ENCODE measurements around the gene BEND4.
"Not testable (repeated sequence)": the region's sequence is repeated elsewhere in the genome, so short reads cannot be mapped to it uniquely, and the experiment has no call there.

The BEND4 gene

DNA sequence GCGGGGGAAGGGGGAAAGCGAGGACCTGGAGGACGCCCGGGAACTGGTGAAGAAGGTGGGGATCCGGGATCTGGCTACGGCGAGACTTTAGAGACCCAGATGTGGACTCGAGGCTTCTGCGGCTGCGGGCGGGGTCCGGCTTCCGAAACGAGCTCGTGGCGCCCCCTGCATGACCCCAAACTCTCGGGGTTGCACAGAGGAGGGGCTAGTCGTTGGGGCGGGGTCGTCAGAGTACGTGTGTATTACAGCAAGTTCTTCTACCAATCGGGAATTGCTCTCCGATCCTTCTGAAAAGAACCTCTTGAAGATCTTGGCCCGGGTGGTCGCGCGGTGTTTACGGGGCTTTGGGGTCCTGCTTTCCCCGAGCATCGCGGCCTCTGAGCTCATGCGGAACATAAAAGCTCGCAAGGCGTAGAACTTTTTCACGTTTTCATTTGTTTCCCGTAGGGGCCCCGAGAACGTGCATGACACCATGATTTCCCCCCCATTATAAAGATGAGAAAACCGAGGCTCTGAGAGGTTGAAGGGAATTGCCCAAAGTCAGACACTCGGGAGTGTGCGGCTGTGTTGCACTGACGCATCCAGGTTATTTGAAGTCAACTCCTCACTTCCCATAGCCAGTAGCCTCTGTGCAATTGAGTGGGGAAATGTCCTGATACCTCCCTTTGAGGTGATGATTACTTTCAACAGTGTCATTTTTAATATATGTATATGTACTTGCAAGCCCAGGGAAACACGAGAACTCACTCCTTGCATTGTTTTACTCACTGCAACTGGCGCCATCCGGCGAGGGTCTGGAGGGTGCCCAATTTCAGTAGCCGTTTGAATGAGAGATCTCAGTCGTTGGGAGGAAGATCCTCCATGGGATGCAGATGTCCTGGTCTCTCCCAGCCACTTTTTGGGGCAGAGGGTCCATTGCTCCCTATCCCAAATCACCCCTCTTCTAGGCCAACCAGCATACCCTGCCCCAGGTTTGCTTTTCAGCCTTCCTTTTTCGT lies at the start of gene BEND4:
Gene BEND4, minus strand, starts transcription at position 149 of the 998 bp plus-strand sequence. CDS start 512 bp downstream, outside the sequence.
- DNase-seq: no peak

DNA sequence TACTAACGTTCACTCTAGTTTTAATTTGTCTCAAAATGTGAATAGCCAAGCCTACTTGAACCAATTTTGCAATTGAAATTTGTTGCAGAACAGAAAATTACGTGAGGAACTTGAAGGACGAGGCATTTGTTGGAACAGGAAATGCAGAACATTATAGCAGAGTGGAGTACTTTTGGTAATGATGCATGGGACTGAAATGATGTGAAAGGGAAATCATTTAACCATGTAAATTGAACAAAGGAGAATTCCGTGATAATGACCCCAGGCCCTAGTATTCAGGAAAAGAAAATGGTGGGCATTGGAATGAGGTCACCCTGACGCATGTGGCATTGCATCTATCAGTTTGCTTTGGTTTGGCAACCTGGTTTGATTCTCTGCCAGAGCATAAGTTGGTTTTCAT lies 44.9 kb upstream of the BEND4 start:
- DNase-seq: no peak

DNA sequence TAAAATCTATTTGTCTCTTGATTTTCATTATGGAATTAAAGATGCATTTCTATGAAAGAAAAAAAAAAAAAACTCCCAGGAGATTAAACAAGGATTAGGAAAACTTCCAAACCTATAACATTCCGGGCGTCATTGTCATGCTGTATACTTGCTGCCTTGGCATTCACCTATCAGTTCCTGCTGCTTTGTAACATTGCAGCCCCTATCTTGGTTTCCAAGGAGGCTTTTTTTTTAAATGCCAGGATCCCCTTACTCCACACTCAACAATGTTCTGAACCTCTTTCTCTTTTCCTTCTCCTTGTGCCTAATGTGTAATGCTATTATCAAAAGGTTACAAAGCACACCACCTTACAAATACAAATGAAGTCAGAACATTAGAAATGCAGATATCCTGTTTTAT lies 20.5 kb upstream of the BEND4 start:
- DNase-seq: no peak

DNA sequence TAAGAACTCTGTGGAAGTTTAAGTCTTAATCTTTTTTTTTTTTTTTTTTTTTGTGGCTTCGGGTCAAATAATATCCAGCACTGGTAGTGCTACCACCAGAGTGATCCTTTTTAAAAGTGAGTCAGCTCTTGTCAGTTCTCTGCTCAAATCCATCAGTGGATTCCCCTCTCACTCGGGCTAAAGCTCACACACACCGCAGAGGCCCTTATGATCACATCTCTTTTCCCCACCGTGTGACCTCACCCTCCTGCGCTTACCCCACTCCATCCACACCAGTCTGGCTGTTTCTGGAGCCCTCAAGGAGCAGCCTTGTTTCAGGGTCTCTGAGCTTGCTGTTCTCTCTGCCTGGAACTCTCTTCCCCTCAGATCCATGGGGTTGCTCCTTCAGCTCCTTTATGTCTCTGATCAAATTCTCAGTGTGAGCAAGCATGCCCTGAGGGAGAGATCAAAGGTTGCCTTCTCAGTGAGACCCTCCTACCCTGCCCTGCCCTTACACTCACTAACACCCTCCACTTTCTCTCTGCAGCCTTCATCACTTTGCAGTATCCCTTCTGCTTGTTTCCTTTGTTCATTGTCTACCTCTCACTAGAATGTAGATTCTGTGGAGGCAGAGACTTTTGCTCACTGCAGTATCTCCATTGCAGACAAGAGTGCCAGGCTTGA lies 19.8 kb upstream of the BEND4 start:
- no peak for DNase-seq

DNA sequence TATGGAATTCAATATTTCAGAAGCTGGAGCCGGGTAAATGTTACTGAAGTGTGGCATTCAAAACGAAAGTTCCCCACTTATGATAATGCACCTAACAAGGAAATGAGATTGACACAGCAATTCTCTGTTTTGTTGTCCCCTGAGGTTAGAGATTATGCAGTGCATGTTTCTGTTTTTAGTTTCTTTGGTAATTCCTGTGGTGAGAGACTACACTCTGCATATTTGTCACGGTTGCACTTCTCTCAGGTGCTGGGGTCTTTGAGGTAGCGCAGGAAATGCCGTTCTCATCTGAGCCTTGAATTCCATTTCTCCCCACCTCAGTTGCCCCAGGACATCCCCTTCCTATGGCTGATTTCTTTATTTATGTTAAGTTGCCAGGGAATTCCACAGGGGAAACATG lies 15.3 kb upstream of the BEND4 start:
- DNase-seq: no peak

DNA sequence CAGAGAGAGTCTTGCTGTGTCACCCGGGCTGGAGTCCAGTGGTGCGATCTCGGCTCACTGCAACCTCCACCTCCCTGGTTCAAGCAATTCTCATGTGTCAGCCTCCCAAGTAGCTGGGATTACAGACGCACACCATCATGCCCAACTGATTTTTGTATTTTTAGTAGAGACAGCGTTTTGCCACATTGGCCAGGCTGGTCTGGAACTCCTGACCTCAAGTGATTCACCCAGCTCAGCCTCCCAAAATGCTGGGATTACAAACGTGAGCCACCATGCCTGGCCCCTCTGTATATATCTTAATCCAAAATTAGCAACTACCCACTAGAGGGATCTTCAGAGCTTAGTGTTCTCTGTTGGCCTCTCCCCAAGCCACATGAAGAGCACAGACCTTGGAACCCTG lies 13.7 kb upstream of the BEND4 start:
- DNase-seq: not testable (repeated sequence)

DNA sequence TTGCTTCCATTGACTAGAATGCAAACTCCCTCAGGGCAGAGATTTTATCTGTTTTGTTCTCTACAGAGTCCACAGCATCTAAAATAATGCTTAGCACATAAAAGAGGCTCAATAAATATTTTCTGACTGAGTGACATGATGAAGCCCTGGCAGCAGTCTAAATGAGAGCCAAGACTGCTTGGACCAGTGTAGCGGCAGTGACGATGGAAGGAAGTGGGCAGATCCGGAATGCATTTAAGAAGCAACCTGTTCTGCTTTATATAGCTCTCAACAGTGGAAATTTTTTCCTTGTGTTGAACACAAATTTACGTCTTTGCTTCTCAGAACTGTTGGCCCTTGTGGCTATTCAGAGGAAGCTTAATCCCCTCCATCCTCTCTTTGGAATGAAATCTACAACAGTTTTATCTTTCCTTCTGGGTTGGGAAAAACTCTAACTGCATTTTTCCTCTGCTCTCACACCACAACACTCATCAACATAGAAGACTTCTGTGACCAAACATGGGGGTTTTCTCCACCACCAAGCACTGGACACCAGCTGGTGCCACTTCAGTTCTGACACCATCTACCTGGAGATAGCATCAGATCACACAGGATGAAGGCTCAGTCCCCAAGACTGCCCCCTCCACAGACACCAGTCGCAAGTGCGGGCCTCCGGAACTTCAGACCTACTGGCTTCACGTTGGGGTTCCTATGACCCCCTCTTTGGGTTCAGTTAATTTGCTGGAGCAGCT lies 7.0 kb upstream of the BEND4 start:
- no peak for DNase-seq

DNA sequence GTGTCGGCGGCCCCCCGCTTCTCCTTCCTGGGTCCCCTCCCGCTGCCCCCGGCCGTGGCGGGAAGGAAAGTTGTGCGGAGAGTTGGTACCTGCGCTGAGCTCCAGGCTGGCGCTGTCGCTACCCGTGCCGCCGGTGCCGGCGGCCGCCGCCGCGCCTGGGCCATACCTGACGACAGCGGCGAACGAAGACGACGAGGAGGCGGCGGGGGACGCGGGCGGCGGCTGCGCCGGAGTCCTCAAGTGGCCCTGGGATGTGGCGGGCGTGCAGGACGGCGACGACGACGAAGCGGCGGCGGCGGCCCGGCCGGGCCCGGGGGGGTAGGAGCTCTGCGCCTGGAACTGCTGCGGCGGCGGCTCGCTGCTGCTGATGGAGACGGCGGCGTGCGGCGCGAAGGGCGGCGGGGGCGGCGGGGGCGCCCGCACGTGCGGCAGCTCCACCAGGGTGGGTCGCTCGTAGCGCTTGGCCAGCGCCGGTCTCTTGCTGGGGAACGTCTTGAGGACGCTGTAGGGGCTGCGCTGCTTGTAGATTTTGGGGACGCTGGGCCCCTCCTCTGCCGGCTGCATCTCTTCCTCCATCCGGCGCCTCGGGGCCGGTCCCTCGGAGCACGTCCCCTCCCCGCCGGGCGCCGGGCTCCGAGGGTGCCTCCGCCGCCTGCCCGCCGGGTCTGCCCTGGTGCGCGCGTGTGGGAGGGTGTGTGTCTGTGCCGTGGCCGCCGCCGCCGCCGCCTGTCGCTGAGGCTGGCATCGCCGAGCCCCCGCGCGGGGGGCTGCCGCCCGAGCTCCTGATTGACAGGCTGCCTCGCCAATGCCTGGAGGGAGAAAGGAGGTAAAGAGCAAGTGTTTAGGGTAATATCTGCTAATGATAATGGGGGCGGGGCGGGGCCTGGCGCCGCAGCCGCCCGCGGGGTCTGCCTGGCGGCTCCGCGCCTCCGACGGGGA lies 618 bp downstream of the BEND4 start:
- DNase-seq: no peak

DNA sequence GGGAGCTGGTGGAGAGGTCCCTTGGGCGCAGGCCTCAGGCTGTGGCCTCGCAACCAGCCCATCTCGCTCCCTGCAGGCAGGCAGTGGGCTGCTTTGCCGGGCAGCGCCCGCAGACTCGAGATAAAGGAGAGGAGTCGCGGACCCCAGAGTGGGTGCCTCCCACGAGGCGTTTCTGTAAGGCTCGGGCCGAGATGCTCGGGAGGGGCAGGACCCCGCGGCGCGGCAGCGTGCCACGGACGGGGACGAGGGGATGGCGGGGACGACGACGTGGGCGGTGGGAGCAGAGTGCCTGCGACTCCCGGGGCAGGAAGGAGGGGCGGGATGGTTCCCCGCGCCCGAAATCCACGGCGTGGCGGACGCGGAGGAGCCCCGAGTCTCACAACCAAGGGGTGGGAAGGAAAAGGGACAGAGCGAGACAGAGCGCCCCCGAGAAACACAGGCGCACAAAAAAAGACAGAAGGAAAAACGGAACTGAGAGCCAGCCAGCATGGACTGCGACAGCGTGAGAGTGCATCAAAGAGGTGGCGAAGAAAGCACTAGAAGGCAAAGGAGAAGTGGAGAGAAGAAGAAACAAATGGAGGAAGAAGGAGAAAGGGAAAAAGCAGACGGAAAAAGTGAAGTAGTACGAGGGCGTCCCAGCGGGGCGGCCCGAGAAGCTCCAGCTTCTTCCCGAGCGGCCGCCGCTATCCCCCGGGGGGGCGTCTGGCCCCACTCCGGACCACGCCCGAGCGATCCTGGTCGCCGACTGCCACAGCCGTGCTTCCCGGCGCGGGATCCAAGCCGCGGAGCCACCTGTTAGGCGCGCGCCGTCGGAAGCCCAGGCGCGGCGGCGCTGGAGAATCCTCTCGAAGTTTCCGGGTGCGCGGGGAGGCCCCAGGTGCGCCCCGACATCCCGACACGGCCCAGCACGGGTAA lies 1.5 kb downstream of the BEND4 start:
- DNase-seq: no peak

DNA sequence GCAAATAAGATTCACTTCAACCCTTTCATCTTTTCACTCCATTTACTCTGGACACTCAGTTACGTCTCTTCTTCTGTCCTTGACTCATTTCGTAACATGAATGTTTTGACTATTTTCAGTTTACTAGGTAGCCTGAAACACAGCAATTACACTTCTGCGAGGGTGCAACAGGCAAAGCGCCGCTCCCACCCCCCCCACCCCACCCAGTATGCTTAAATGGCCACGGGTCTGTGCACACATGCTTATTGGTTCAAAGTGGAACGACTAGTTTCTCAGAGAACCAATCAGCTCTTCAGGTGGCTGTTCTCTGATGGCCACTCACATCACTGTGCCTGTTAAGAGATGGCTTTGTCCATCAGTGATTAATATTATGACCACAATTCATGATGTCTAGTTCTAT lies 3.5 kb downstream of the BEND4 start:
- no peak for DNase-seq

DNA sequence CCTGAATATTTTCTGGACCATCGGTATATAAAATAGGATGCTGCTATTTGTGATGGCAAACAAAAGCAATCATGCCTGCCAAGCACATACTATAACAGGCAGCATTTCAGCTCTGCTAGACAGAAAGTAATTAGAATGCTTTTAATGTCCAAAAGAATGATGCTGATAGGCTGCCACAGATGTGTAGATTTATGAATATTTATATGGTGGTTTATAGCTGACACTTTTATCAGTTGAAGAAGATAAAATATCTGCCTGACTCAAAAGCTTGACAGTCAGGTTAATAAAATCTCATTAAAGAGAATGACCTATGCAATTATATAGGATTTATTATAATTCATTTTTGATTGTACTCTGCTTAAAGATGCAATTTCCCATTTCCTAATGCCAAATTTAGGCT lies 4.0 kb downstream of the BEND4 start:
- no peak for DNase-seq

DNA sequence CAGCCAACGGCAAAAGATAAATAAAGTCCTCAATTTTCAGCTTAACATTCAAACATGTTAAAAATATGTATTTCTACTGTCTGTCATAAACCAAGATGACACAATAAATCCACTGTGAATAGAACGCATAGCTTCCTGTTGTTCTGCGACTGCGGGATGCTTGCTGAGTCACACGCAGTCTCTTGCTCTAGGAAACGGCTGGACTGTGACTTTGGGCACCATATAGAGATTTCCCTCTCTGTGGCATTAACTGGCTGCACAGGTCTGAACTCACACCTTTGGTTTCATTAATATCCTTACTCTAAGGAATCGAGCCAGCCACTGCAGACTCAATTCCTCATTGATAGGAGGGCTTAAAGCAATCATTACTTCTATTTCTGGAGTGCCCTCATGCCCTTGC lies 8.4 kb downstream of the BEND4 start:
- DNase-seq: no peak

DNA sequence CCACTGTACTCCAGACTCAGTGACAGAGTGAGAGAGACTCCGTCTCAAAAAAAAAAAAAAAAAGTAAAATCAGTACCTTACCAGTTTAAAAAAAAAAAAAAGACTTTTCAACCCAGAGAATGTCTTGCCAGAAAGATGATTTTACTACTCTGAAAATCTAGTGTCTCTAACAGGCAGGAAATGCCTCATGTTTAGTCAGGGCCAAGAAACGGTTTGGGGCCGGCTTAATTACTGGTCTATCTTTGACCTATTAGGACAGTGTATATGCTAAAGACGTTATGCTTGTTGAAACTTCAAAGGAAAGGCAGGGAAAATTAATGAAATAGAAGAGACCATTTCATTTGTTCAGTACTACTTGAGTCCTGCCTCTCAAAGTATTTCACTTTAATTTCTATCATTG lies 9.9 kb downstream of the BEND4 start:
- no peak for DNase-seq

DNA sequence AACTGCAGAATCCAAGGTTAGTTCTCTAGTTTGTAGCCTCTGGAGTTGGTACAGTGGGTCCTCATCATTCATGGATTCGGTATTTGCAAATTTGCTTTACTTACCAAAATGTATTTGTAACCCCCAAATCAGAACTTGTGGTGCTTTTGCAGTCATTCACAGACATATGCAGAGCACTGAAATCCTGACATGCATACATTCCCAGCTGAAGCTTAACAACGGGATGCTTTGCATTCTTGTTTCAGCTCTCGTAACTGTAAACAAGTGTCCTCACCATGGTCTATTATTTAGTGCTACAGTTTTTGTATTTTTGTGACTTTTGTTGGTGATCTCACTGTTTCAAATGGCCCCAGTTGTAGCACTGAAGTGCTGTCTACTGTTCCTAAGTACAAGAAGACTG lies 16.1 kb downstream of the BEND4 start:
- DNase-seq: no peak

DNA sequence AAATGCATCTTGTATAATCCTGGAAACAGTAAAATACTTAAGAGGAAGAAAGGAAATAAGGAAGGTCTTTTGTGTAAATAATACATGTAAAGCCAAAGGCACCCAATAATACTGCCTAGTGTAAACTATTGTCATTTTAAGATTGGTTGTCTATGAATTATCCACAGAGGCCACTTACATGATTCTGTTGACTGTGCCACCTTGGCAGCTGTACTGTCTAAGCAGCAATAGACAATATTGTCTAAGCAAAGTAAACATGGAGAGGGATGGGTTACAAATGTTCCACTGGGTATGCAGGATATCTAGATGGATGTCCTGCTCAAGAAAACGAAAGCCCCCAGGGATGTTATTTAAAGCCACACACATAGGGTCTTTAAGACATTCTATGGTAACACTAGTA lies 19.4 kb downstream of the BEND4 start:
- no peak for DNase-seq

DNA sequence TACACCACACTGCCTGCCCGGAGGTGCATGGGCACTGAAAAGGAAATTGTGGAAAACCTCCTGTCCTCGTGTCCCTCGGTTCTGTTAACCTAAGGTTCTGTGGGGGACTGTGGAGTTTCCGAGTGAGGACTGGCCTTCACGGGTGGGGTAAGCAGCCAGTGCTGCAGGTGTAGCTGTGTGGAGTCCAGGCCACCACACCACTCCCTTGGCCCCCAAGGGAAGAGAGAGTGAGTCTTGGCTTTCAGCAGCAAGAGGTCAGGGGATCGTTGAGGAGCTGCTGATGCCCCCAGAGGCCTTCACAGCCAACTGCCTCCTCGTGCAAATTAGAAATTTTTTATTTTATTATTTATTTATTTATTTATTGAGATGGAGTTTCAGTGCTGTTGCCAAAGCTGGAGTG lies 20.4 kb downstream of the BEND4 start:
- DNase-seq: no peak

DNA sequence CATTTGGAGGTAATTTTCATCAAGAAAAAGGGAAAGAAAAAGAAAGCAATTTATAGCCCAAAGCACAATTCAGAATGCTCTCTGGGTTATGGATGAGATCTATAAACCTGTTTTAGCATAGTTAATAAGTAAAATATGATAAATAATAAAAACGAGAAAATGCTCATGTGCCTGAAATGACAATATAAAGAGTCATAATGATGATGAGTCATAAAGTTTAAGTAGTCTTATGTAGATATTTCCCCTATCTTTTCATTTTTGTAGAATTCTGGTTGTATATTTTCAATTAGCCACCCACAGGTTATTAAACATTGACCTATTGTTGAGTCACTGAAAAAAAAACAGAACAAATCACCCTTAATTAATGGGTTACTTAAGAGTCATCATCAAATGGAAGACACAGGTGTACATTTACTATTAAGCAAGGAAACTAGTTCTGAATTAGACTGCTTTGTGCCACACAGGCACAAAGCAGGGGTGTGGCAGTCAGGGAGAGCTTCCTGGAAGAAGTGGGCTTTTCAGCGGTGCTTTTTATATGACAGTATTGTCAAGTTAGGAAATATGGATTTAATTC lies 29.3 kb downstream of the BEND4 start:
- DNase-seq: no peak

DNA sequence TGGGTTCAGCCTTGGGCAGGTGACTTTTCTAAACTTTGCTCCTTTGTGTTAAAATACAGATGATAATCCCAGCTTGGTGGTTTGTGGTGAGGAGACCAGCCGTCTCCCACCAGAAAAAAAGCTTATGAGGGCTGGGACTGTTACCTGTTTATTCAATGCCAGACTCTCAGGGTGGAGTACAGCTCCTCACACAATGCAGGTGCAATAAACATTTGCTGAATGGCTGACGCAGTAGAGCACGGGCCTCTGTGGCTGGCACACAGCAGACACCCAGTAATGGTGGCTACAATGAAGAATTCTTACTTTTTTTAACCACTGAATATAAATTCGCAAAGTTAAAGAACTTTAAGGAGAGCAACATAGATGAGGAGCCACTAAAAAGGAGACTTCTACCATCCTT lies 30.2 kb downstream of the BEND4 start:
- DNase-seq: no peak

DNA sequence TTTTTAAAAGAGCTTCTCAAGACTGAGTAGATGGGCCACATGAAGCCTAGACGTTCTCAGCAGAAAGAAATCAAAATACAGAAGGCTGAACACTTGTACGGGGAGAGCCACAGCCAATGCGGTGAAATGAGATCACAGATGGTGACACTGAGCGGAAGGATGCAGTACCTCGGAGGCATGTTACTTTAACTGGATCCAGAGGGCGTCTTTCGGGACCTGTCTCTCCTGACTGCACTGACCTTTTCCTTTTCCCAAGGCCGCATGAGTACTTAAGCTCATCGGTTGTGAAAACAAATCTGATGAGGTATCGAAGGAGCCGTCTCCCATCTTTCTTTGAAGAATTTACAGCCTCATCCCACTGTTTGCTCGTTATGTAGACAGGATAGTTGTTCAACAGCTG lies 32.6 kb downstream of the BEND4 start:
- no peak for DNase-seq

DNA sequence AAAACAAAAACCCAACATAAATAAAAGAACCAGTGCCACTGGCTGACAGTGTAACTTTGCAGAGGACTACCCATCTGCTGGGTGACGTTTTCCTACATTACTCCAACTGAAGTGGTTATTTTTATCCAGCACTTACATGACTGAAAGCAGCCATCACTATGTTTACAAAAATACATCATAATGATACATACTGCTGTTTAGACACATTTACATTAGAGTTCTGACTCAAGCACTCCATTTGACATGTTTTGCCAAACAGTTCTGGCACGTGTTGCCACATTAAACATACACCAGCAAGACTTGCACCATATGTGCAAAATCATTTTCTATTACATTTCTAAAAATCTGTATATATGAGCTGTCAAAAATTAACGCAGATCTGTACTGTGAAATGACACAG lies 39.6 kb downstream of the BEND4 start:
- no peak for DNase-seq

DNA sequence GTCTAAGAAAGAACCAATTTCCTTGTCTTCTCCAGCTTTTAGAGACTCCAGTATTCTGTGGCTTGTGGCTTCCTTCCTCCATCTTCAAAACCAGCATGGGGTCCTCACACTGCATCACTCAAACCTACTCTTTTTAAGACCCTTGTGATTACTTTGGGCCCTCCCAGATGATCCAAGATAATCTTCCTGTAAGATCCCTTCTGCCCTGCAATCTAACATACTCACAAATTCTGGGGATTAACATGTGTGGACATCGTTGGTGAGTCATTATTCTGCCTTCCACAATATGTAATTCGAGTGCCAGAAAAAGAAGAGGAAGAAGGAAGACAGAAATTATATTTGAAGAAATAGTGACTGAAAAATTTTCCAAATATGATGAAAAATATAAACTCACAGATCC lies 47.9 kb downstream of the BEND4 start:
- no peak for DNase-seq
